SJSA1 (cell line): ENCODE data around the gene ZDHHC14. TPM values are rescaled to one million over a fixed set of nuclear protein-coding genes. Genes with fewer than 3 reads are reported as not detected.
A peak's percentile ranks its signal among the peaks of the same experiment; 100 is the strongest.

Experiments used
- DNase-seq, 2 experiments: peaks; one replicate each; pipeline ENCODE4 v3.0.0-alpha.2; 2015 to 2020; ENCODE audit warnings: low spot score in 2 of 2, low read depth in 1 of 2
- H3K27ac ChIP-seq: fragments of 250-450 bp; sonication (Bioruptor Pico); 2 replicates; pipeline ENCODE4 v1.5.1; 2020; ENCODE audit warnings: mild to moderate bottlenecking, moderate library complexity
- H3K27me3 ChIP-seq: fragments of 250-450 bp; sonication (Bioruptor Pico); replicated peaks from 2 replicates; pipeline ENCODE4 v1.5.1; 2020; ENCODE audit warnings: mild to moderate bottlenecking, moderate library complexity
- H3K36me3 ChIP-seq: fragments of 250-450 bp; sonication (Bioruptor Pico); 2 replicates; pipeline ENCODE4 v1.5.1; 2020; ENCODE audit warnings: mild to moderate bottlenecking
- H3K4me1 ChIP-seq: fragments of 250-450 bp; sonication (Bioruptor Pico); replicated peaks from 2 replicates; pipeline ENCODE4 v1.6.1; 2021; ENCODE audit warnings: mild to moderate bottlenecking
- H3K4me3 ChIP-seq: fragments of 250-450 bp; sonication (Bioruptor Pico); 2 replicates; pipeline ENCODE4 v1.5.1; 2020; ENCODE audit warnings: mild to moderate bottlenecking
- H3K9me3 ChIP-seq: fragments of 250-450 bp; sonication (Bioruptor Pico); replicated peaks from 2 replicates; pipeline ENCODE4 v1.5.1; 2020; ENCODE audit warnings: mild to moderate bottlenecking
- total RNA-seq: library from RNA; depleted of rRNA; stranded (reverse); fragments of >200 nt; shearing (Covaris generic); gene quantifications from 2 replicates; pipeline ENCODE4 v1.2.3, GENCODE V29; 2014

ZDHHC14 gene
- total RNA-seq, 1 experiment from 2014 or later = 8.4 TPM

DNA sequence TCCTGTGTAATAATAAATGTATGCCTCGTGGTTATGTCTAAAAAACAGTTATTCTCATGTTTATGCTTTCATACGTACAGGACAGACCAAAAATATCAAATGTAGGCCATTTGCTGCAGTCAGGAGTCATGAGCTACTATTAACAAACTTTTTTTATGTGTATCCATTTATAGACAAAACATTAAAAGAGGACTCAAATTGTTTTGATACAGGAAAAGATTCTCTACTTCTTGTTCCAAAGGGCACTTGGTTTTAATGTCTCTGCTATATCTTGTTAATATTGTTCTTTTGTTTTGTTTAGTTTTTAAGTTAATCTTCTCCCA, 155.2 kb downstream of the ZDHHC14 start:
- H3K9me3 ChIP-seq = no peaks in the 10 kb centered on the region
- H3K4me3 ChIP-seq = 0 out of 2 replicates have a peak overlapping the region, but pooled peaks have one; percentile 1
- no peaks in the 10 kb centered on the region for H3K27me3 ChIP-seq
- H3K27ac ChIP-seq = peak overlapping the region; percentile 92
- no peak for DNase-seq
- no peaks in the 10 kb centered on the region for H3K36me3 ChIP-seq
- H3K4me1 ChIP-seq = peaks cover 31% of the 10 kb centered on the region

DNA sequence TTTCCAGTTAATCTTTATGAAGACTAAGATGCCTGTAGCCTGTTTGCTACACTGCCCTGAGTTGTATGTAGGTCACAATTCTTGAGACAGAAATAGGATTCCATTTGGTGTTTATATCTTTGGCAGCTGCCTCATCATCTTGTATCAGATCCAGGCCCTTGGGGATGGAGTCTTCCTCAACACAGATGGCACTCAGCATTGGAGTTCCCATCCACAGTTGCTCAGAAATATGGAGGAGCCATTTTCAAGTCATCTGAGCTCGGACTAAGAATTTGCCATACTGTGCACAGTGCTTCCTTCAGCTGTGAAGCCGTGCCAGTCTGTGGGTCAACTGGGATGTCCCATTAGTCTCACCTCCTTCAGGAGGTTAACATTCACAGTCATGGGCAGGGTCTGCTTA, 156.6 kb downstream of the ZDHHC14 start:
- DNase-seq = no peak
- Histone ChIP-seq H3K4me1 (peaks cover 36% of the 10 kb centered on the region), H3K36me3 (no peaks in the 10 kb centered on the region), H3K27ac (no peak overlapping the region), H3K4me3 (no peak overlapping the region), H3K27me3 (no peaks in the 10 kb centered on the region), H3K9me3 (no peaks in the 10 kb centered on the region)

DNA sequence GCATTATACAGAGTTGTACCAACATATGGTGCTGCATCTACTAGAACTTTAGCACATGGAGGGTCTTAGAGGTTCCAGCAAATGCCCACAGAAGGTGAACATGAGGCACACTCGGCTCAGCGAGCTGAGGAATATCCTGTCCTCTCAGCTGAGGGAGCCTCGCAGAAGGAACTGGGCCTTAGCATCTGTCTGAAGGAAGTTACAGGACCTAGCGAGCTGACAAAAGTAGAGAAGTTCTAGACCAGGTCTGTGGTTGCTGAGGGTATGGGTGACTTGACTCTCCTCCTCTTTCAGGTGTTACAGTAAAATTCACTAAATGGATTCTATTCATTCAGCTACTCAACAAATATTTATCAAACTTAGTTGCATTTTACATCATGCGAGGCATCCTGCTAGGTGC, 157.2 kb downstream of the ZDHHC14 start:
- H3K27ac ChIP-seq = no peak overlapping the region
- 0 out of 2 replicates have a peak, but pooled peaks cover 2% of the 10 kb centered on the region for H3K36me3 ChIP-seq

DNA sequence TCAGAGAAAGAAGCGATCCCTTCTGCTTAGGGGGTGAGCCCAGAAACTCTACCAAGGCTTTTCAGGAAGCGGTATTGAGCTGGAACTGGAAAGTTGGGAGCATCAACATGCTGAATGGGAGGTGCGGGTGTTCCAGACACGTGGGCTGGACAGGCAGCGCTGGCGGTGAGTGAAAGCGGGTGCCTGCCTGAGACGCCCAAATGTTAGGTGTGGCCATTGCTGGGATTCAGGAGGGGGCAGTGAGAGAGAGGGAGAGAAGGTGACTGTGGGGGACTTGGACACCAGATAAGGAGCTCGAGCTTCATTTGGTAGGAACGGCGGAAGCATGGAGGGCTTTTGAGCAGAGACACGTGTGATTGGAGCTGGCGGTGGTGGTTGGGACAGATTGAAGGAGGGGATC, 157.7 kb downstream of the ZDHHC14 start:
- Histone ChIP-seq H3K27me3 (no peaks in the 10 kb centered on the region), H3K9me3 (no peaks in the 10 kb centered on the region), H3K36me3 (0 out of 2 replicates have a peak, but pooled peaks cover 6% of the 10 kb centered on the region), H3K4me3 (no peak overlapping the region), H3K4me1 (peaks cover 30% of the 10 kb centered on the region), H3K27ac (no peak overlapping the region)
- DNase-seq = no peak

More for the DNA sequence above, 157.2 kb downstream of the ZDHHC14 start:
- H3K4me3 ChIP-seq = no peak overlapping the region
- peaks cover 34% of the 10 kb centered on the region for H3K4me1 ChIP-seq
- no peaks in the 10 kb centered on the region for H3K9me3 ChIP-seq
- no peak for DNase-seq
- H3K27me3 ChIP-seq = no peaks in the 10 kb centered on the region

DNA sequence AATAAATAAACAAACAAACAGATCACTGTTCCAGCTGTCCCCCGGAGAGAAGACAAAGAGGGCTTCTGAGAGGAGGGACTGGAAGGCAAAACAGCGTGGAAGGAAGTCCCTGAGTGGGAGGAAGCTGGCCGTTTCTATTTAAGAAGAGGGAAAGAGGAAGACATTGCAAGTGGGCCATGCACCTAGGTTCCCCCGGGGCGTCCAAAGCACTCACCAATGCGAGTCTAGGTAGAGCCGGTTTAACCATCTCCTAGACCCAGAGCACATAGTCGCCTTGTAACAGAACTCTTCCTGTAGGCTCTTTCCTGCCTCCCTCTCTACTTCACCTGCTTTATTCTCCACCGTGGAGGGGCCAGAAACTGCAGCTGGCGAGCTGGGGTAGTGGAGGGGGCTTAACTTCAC, 158.4 kb downstream of the ZDHHC14 start:
- Histone ChIP-seq H3K4me3 (no peak overlapping the region), H3K27me3 (no peaks in the 10 kb centered on the region)
- DNase-seq = no peak

DNA sequence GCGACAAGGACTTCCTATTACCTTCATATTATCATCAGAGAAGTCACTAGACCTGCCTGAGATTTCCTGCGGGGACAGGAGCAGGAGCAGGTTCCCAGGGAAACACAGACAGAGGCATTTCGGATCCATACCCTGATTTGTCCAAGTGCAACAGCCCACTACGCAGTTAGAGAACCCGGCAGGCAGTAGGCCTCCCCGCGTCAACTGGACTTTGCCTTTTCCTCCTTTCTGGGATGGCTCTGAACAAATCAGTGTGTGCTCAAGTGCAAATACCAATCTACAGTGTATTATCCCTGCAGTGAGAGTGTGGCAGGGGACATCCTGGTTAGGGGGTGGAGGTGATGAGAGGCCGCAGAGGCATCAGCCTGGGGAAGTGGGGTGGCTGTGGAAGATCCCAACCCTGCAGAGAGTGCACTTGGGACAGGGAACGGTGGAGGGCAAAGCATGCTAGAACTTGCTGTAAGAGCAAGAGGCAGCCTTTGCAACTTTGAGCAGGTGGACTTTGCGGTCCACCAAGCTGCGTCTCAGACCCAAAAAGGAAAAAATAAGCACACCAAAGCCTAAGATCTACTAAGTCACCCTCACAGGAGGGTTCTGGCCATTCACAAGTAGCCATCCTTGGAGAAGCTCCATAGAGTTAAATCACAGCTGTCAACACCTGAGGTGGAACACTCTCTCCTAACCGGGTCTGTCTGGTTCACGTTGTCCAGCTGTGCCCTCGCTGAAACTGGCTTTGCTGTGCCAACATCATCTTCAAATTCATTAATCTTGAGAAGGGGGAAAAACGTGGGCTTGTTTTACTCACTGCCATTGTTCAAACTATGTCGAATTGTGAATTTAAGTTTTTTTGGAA, 159.1 kb downstream of the ZDHHC14 start:
- DNase-seq = no peak
- no peaks in the 10 kb centered on the region for H3K9me3 ChIP-seq
- H3K4me3 ChIP-seq = no peak overlapping the region
- H3K4me1 ChIP-seq = peaks cover 18% of the 10 kb centered on the region
- H3K27me3 ChIP-seq = no peaks in the 10 kb centered on the region
- H3K36me3 ChIP-seq = peaks cover 9% of the 10 kb centered on the region; the same call in 1 of the 2 replicates
- H3K27ac ChIP-seq = no peak overlapping the region

More for the DNA sequence above, 158.4 kb downstream of the ZDHHC14 start:
- Histone ChIP-seq H3K36me3 (0 out of 2 replicates have a peak, but pooled peaks cover 6% of the 10 kb centered on the region), H3K4me1 (peaks cover 25% of the 10 kb centered on the region), H3K9me3 (no peaks in the 10 kb centered on the region), H3K27ac (no peak overlapping the region)

DNA sequence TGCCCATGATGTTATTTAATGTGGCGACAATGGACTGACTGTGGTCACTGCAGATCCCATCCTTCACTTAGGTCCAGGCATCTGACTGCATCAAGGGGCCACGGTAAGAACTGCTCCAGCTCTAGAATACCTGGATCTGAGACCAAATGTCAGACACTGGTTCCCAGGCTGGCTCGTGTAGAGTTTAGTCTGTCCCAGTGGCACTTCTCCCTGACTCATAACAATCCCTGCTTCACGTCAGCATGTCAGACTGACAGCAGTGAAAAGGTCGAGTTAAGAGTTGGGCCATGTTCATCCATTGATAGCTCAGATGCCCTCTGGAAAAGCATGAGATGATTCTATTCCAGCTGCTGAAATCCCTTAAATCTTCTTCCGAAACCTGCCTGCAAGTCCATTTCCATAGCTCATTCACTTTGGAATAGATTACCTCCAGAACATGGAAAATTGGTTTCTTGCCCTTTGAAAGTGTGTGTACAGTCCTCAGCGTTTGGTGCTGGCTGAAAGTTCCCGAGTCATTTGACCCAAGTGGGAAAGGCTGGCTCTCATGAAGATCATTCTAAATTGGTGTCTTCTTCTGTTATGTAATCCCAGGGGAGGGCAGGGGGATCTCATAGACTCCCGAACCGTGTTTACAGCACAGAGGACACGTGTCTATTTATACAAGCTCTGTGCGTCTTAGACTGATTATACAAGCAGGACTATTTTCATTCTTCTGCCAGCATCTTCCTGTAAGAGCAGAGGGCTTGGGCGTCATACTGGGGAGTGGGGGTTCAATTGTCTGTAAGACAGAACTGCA, 160.8 kb downstream of the ZDHHC14 start:
- peaks cover 5% of the 10 kb centered on the region for H3K4me1 ChIP-seq
- peaks cover 9% of the 10 kb centered on the region; the same call in 1 of the 2 replicates for H3K36me3 ChIP-seq
- no peak for DNase-seq
- H3K9me3 ChIP-seq = no peaks in the 10 kb centered on the region
- H3K27ac ChIP-seq = no peak overlapping the region
- H3K27me3 ChIP-seq = no peaks in the 10 kb centered on the region
- no peak overlapping the region for H3K4me3 ChIP-seq

DNA sequence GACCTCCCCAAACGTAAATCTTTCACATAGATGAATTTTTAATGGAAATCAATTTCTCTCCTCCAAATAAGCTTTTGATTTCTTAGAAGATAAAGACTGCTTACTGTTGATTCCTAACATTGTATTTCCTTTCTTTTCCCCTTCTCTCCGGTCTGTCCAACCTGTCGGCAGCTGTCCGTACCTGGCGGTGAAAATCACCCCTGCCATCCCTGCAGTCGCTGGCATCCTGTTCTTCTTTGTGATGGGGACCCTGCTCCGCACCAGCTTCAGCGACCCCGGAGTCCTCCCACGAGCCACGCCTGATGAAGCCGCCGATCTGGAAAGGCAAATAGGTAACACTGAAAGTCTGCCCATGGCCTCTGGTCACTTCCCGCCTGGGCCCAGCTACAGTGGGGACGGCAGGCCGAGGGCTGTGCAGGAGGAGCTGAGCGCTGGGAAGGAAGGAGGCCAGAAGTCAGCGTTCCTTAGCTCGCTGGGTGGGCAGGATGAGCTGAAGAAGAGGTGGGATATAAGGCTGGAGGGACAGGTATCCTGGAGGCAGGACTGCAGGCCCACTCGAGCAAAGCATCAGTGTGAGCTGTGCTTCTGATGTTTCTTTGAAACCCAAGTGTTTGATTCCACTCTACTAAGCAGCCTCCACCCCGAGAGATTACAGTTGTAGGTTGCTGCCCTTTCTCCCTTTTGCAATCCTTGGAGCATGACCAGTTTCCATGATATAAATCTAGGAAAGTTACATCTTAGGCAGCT, 161.6 kb downstream of the ZDHHC14 start:
- DNase-seq = no peak
- no peaks in the 10 kb centered on the region for H3K9me3 ChIP-seq
- H3K4me1 ChIP-seq = peaks cover 5% of the 10 kb centered on the region
- no peaks in the 10 kb centered on the region for H3K27me3 ChIP-seq
- H3K27ac ChIP-seq = no peak overlapping the region
- no peak overlapping the region for H3K4me3 ChIP-seq
- peaks cover 9% of the 10 kb centered on the region; the same call in 1 of the 2 replicates for H3K36me3 ChIP-seq

DNA sequence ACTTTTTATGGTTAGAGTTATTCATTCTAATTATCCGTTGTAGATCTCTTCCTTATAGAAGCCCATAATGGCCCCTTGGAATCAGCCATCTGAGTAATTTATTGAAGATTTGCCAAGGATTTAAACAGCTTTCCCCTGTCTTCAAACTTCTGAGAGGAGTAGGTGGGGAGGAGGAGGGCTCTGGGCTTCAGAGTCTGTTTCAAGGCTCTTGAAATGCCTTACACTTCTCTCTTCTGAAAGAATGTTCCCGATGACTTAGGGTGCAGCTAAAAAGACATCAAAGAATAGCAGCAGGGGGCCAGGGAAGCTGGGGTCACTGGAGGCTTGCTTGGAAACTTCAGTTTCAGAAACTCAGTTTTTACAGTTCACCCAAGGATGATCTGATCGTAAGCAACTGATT, 165.3 kb downstream of the ZDHHC14 start:
- Histone ChIP-seq H3K4me1 (peaks cover 5% of the 10 kb centered on the region), H3K9me3 (no peaks in the 10 kb centered on the region), H3K27ac (no peak overlapping the region), H3K4me3 (no peak overlapping the region), H3K27me3 (no peaks in the 10 kb centered on the region), H3K36me3 (peaks cover 9% of the 10 kb centered on the region; the same call in 1 of the 2 replicates)
- DNase-seq = no peak

DNA sequence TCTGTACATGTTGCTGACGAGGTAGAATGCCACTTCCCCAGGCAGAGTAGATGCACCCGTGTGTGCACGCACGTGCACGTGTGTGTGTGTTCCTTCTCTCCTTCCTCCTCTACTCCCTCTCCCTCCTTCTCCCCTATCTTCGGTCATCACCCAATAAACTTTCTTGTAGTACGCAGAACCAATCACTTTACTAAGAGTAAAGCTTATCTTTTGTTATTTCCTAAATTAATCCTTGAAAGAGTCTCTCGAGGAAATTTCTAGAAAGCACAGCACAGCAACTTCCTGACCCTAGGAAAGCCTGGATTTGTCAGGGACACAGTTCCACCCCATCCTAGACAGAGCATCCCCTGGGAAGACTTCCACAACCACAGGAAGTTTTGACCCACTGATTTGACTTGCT, 166.1 kb downstream of the ZDHHC14 start:
- Histone ChIP-seq H3K27ac (no peak overlapping the region), H3K36me3 (peaks cover 9% of the 10 kb centered on the region; the same call in 1 of the 2 replicates), H3K4me3 (no peak overlapping the region), H3K27me3 (no peaks in the 10 kb centered on the region), H3K4me1 (peaks cover 2% of the 10 kb centered on the region), H3K9me3 (no peaks in the 10 kb centered on the region)
- DNase-seq = no peak

DNA sequence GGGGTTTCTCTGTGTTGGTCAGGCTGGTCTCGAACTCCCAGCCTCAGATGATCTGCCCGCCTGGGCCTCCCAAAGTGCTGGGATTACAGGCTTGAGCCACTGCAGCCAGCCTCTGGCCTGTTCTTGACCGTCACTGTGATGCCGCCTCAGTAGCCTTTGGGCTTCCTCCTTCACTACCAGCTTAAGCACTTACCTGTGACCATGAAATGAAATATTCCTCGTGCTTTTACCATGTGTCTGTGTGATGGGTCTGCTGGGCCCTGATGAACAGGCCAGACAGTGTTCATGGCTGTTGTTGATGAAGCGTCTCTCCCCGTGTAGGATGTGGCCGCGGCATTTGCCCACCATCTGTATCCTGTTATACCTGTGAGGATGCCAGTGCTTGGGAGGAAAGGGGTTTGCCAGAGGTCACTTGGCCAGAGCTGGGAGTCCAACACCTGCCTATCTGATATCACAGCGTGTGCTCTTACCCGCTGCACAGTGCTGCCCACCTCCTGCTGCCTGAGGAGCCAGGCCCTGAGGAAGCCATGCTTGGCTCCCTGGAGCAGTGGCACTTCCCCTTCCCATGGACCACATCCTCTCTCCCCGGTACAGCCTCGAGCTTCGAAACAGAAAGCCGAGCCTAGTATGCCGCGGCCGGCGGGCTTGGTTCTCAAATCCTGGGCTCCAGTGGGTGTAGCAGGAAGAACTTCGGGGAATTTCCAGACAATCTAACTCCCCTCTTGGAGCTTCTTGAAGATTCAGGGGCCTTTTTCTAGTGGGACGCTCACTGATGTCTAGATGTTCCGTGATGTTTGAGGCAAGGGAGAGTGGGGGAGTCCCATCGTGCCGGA, 167.9 kb downstream of the ZDHHC14 start:
- Histone ChIP-seq H3K9me3 (no peaks in the 10 kb centered on the region), H3K4me3 (no peak overlapping the region), H3K27ac (no peak overlapping the region), H3K27me3 (no peaks in the 10 kb centered on the region), H3K4me1 (no peaks in the 10 kb centered on the region; the same call in 1 of the 2 replicates), H3K36me3 (peaks cover 3% of the 10 kb centered on the region; the same call in 1 of the 2 replicates)
- peak in 1 of 2 experiments; percentile 22 for DNase-seq

DNA sequence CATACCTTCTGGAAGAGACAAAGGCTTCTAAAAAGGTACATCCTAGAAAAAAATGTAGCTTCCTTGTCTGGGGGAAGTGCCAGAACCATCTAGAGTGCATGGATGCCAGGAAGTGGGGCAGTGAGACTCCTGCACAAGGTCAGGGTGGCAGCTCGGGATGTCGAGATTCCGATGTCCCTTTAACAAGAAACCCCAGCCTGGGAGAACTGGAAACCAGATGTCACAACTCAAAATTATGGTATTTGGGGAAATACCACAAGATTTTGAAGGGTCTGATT, 168.4 kb downstream of the ZDHHC14 start:
- Histone ChIP-seq H3K27me3 (no peaks in the 10 kb centered on the region), H3K4me1 (no peaks in the 10 kb centered on the region; the same call in 1 of the 2 replicates), H3K36me3 (peaks cover 3% of the 10 kb centered on the region; the same call in 1 of the 2 replicates), H3K9me3 (no peaks in the 10 kb centered on the region), H3K27ac (no peak overlapping the region), H3K4me3 (no peak overlapping the region)
- DNase-seq = no peak
